H1 (cell line): ENCODE results near the gene TMEM125. TPM values are rescaled to one million over a fixed set of nuclear protein-coding genes. Genes with fewer than 3 reads are reported as not detected.

Experiments
- ATF3 ChIP-seq: IDR thresholded peaks from 2 replicates; pipeline ENCODE4 v1.6.1; 2011; ENCODE audit warnings: low read depth, mild to moderate bottlenecking, low read length; ENCODE audit not compliant: insufficient read depth
- BACH1 ChIP-seq: IDR thresholded peaks from 2 replicates; pipeline ENCODE4 v1.6.1; 2012; ENCODE audit warnings: low read length, improper control_type of control experiment
- BCL11A ChIP-seq, 2 experiments: IDR thresholded peaks; one replicate each; pipeline ENCODE4 v1.6.1; 2011; ENCODE audit warnings: low read depth in 2 of 2, low read length in 2 of 2, mild to moderate bottlenecking in 2 of 2
- BRCA1 ChIP-seq: IDR thresholded peaks from 2 replicates; pipeline ENCODE4 v1.6.1; 2012; ENCODE audit warnings: low read depth, low read length, improper control_type of control experiment
- CHD2 ChIP-seq: IDR thresholded peaks from 2 replicates; pipeline ENCODE4 v1.6.1; 2012; ENCODE audit warnings: low read length, improper control_type of control experiment
- CREB1 ChIP-seq: IDR thresholded peaks from 2 replicates; pipeline ENCODE4 v1.6.1; 2012; ENCODE audit warnings: inconsistent platforms
- CTCF ChIP-seq, 3 experiments: IDR thresholded peaks; 1 replicate in 2 of 3; 2 replicates in 1 of 3; pipeline versions ENCODE4 v1.5.1 to v1.6.1; 2011; ENCODE audit warnings: low read length in 3 of 3, mild to moderate bottlenecking in 3 of 3, inconsistent platforms in 2 of 3, low read depth in 1 of 3, moderate library complexity in 1 of 3; ENCODE audit not compliant: insufficient read depth in 1 of 3; ENCODE audit errors: control extremely low read depth in 1 of 3
- E2F6 ChIP-seq: IDR thresholded peaks from 2 replicates; pipeline ENCODE4 v1.6.1; 2012; ENCODE audit warnings: inconsistent platforms
- EP300 ChIP-seq, 2 experiments: IDR thresholded peaks; 1 replicate in 1 of 2; 2 replicates in 1 of 2; pipeline ENCODE4 v1.6.1; 2011 to 2012; ENCODE audit warnings: low read depth in 2 of 2, low read length in 2 of 2, mild to moderate bottlenecking in 2 of 2, borderline replicate concordance in 1 of 2, inconsistent platforms in 1 of 2, moderate library complexity in 1 of 2
- FOSL1 ChIP-seq: IDR thresholded peaks from 2 replicates; pipeline ENCODE4 v1.6.1; 2011; ENCODE audit warnings: mild to moderate bottlenecking, low read depth, low read length, moderate library complexity; ENCODE audit not compliant: insufficient read depth
- GTF2F1 ChIP-seq: IDR thresholded peaks from 2 replicates; pipeline ENCODE4 v1.6.1; 2012; ENCODE audit warnings: low read depth, low read length, improper control_type of control experiment, borderline replicate concordance
- HDAC6 ChIP-seq: IDR thresholded peaks from one replicate; pipeline ENCODE4 v1.7.1; 2012; ENCODE audit warnings: low read depth, mild to moderate bottlenecking, inconsistent platforms, low read length, moderate library complexity
- KDM5A ChIP-seq: fragments of 200-600 bp; IDR thresholded peaks from 2 replicates; pipeline ENCODE4 v1.7.1; 2012; ENCODE audit warnings: mild to moderate bottlenecking, low read length, inconsistent platforms, mixed read lengths
- NANOG ChIP-seq: IDR thresholded peaks from 2 replicates; pipeline ENCODE4 v1.6.1; 2011; ENCODE audit warnings: low read length, low read depth, mild to moderate bottlenecking, inconsistent platforms; ENCODE audit not compliant: insufficient read depth, poor library complexity, severe bottlenecking
- POLR2AphosphoS5 ChIP-seq: IDR thresholded peaks from 2 replicates; pipeline ENCODE4 v1.6.1; 2011; ENCODE audit warnings: low read depth, low read length
- RFX5 ChIP-seq: IDR thresholded peaks from 2 replicates; pipeline ENCODE4 v1.6.1; 2011; ENCODE audit warnings: low read depth, low read length, improper control_type of control experiment, borderline replicate concordance
- SIX5 ChIP-seq: IDR thresholded peaks from 2 replicates; pipeline ENCODE4 v1.6.1; 2011; ENCODE audit warnings: mild to moderate bottlenecking, low read depth, low read length
- SP4 ChIP-seq: IDR thresholded peaks from 2 replicates; pipeline ENCODE4 v1.6.1; 2012; ENCODE audit warnings: low read length, inconsistent platforms
- SRF ChIP-seq: IDR thresholded peaks from 2 replicates; pipeline ENCODE4 v1.6.1; 2011; ENCODE audit warnings: mild to moderate bottlenecking, low read depth, low read length, moderate library complexity
- TAF1 ChIP-seq: IDR thresholded peaks from 2 replicates; pipeline ENCODE4 v1.6.1; 2011; ENCODE audit warnings: mild to moderate bottlenecking, low read depth, low read length
- TBP ChIP-seq: IDR thresholded peaks from 2 replicates; pipeline ENCODE4 v1.6.1; 2011; ENCODE audit warnings: low read depth, low read length, improper control_type of control experiment
- ZNF274 ChIP-seq: IDR thresholded peaks from 2 replicates; pipeline ENCODE4 v1.7.0; 2012; ENCODE audit warnings: low read length, borderline replicate concordance; ENCODE audit errors: extremely low read depth
- polyA plus RNA-seq, 7 experiments: library from polyadenylated mRNA; depleted of rRNA in 3 of 7; stranded (reverse) in 5 of 7; unstranded in 2 of 7; fragments of >200 nt in 5 of 7; fragments of 200-250 nt in 2 of 7; gene quantifications; 1 replicate in 5 of 7; 2 replicates in 1 of 7; 4 replicates in 1 of 7; pipeline versions ENCODE4 v1.2.1 to v1.2.3, GENCODE V29; 2011 to 2013; ENCODE audit warnings: missing spikeins in 2 of 7, mixed read lengths in 2 of 7
- total RNA-seq: library from RNA; stranded (reverse); fragmentation: NEBNext Ultra II Directional; extraction: Animal tissue kit (Norgen Biotek cat#: 25700); gene quantifications from 2 replicates; pipeline ENCODE4 v1.2.1, GENCODE V29; 2021

The TMEM125 gene
- total and polyA plus RNA-seq, 2 of the 8 experiments (the other 6 are each of a cell fraction or from before 2014, with no cell fraction given), result 26.5 to 46.7 TPM

- TF ChIP-seq KDM5A (no peak), CTCF (IDR thresholded peaks at IDR 0.05; ENCODE audit: control extremely low read depth in 1 of 3, insufficient read depth in 1 of 3, low read depth in 1 of 3, low read length in 3 of 3) (no peak), TAF1 (peak; percentile 79), TBP (peak; percentile 62; the same call in 1 of the 2 replicates), BCL11A (IDR thresholded peaks at IDR 0.05; ENCODE audit: low read depth in 2 of 2, low read length in 2 of 2) (no peak), ZNF274 (no peak), EP300 (IDR thresholded peaks at IDR 0.05; ENCODE audit: borderline replicate concordance in 1 of 2, low read depth in 2 of 2, low read length in 2 of 2) (no peak; a peak in 1 of 3 replicates), E2F6 (peak; percentile 71; the same call in 1 of the 2 replicates), BRCA1 (no peak), SP4 (no peak), BACH1 (no peak), HDAC6 (no peak), CREB1 (no peak), NANOG (no peak), RFX5 (no peak), SIX5 (no peak), GTF2F1 (no peak), ATF3 (no peak), FOSL1 (no peak), CHD2 (no peak), POLR2AphosphoS5 (peak; percentile 98), SRF (no peak)
Measured at GRCh38 chr1:43270421-43271095, 775 bp downstream of the TMEM125 start (continued).
